GM12873 (cell line): Measurements from ENCODE around the gene NPY4R2.
"Not testable (repeated sequence)": the region's sequence is repeated elsewhere in the genome, so short reads cannot be mapped to it uniquely, and the experiment has no call there.

ENCODE experiments used
- CTCF ChIP-seq: IDR thresholded peaks from 2 replicates; pipeline ENCODE4 v1.5.1; 2012; ENCODE audit warnings: low read depth, mild to moderate bottlenecking, moderate library complexity, low read length, control low read depth; ENCODE audit not compliant: insufficient read depth; ENCODE audit errors: missing control alignments

NPY4R2 gene

GRCh38 chr10:47918475-47918874 lies at the start of gene NPY4R2:
TSS of gene NPY4R2 (plus strand) at chr10:47918662. CDS start at chr10:47921988, 3,326 bp downstream.
- TF ChIP-seq CTCF, result not testable (repeated sequence)
